K562 (cell line): ENCODE results near the gene RNU11.
"Not testable (repeated sequence)": the region's sequence is repeated elsewhere in the genome, so short reads cannot be mapped to it uniquely, and the experiment has no call there.

ENCODE experiments used
- CTCF ChIP-seq, 3 experiments: IDR thresholded peaks in 2 of 3; conservative IDR thresholded peaks in 1 of 3; 2 replicates each; pipeline ENCODE4 v1.5.1; 2011 to 2012; ENCODE audit warnings: low read length in 3 of 3, mild to moderate bottlenecking in 3 of 3, control low read depth in 2 of 3, improper control_type of control experiment in 1 of 3, inconsistent platforms in 1 of 3, low read depth in 1 of 3, mixed read lengths in 1 of 3, moderate library complexity in 1 of 3; ENCODE audit not compliant: insufficient read depth in 2 of 3
- FOXM1 ChIP-seq, 2 experiments: fragments of 450-650 bp in 1 of 2; sonication (generic) in 1 of 2; formaldehyde crosslinking in 1 of 2; IDR thresholded peaks; 2 replicates each; pipeline versions ENCODE4 v1.6.1 to v1.9.0; 2017 to 2022; ENCODE audit warnings: low read depth in 2 of 2, mild to moderate bottlenecking in 2 of 2, missing genetic modification reagents in 1 of 2, moderate library complexity in 1 of 2
- JUN ChIP-seq, 2 experiments: sonication (generic) in 1 of 2; formaldehyde crosslinking in 1 of 2; IDR thresholded peaks; 2 replicates each; pipeline versions ENCODE4 v1.6.1 to v1.8.0; 2012 to 2022; ENCODE audit warnings: borderline replicate concordance in 2 of 2, mild to moderate bottlenecking in 2 of 2, improper control_type of control experiment in 1 of 2, low read depth in 1 of 2, low read length in 1 of 2, missing genetic modification reagents in 1 of 2
- JUNB ChIP-seq: fragments of 450-650 bp; formaldehyde crosslinking; conservative IDR thresholded peaks from 2 replicates; pipeline ENCODE4 v1.4.0; 2020; ENCODE audit warnings: mild to moderate bottlenecking
- MAFK ChIP-seq: IDR thresholded peaks from 2 replicates; pipeline ENCODE4 v1.6.1; 2011; ENCODE audit warnings: low read length, improper control_type of control experiment
- MYNN ChIP-seq, 2 experiments: sonication (generic); formaldehyde crosslinking in 1 of 2; IDR thresholded peaks; 2 replicates each; pipeline versions ENCODE4 v1.5.0 to v1.6.1; 2016 to 2020; ENCODE audit warnings: antibody characterized with exemption in 1 of 2, missing genetic modification reagents in 1 of 2
- SP2 ChIP-seq: IDR thresholded peaks from 2 replicates; pipeline ENCODE4 v1.6.1; 2011; ENCODE audit warnings: mild to moderate bottlenecking, low read depth, low read length, moderate library complexity; ENCODE audit not compliant: poor library complexity, severe bottlenecking; ENCODE audit errors: extremely low read depth
- YY1 ChIP-seq, 3 experiments: IDR thresholded peaks; 2 replicates each; pipeline ENCODE4 v1.6.1; 2011; ENCODE audit warnings: low read length in 2 of 3, mild to moderate bottlenecking in 2 of 3, moderate library complexity in 2 of 3, borderline replicate concordance in 1 of 3, control low read depth in 1 of 3, low read depth in 1 of 3; ENCODE audit not compliant: insufficient read depth in 3 of 3, insufficient replicate concordance in 2 of 3, control insufficient read depth in 1 of 3, insufficient read length in 1 of 3; ENCODE audit errors: extremely low read depth in 1 of 3
- ZFX ChIP-seq: sonication (generic); formaldehyde crosslinking; IDR thresholded peaks from 2 replicates; pipeline ENCODE4 v1.8.0; 2022; ENCODE audit warnings: mild to moderate bottlenecking, missing genetic modification reagents, moderate library complexity
- ZNF12 ChIP-seq: sonication (generic); formaldehyde crosslinking; IDR thresholded peaks from 2 replicates; pipeline ENCODE4 v1.4.0; 2020; ENCODE audit warnings: mild to moderate bottlenecking, missing genetic modification reagents

GRCh38 chr1:28655448-28656311, 7.3 kb downstream of the RNU11 start:
- not testable (repeated sequence) for TF ChIP-seq ZFX (CRISPR knock-in tag); CTCF (IDR thresholded peaks at IDR 0.05 in 2 of 3, conservative IDR thresholded peaks at IDR 0.05 in 1 of 3; ENCODE audit: insufficient read depth in 2 of 3, low read depth in 1 of 3, low read length in 3 of 3); JUN (IDR thresholded peaks at IDR 0.05; ENCODE audit: borderline replicate concordance, low read depth, low read length); JUN (CRISPR knock-in tag; IDR thresholded peaks at IDR 0.05; ENCODE audit: borderline replicate concordance); JUNB (CRISPR knock-in tag); SP2; YY1 (IDR thresholded peaks at IDR 0.05; ENCODE audit: borderline replicate concordance in 1 of 3, control insufficient read depth in 1 of 3, extremely low read depth in 1 of 3, insufficient read depth in 3 of 3, insufficient read length in 1 of 3, insufficient replicate concordance in 2 of 3, low read depth in 1 of 3, low read length in 2 of 3); FOXM1 (IDR thresholded peaks at IDR 0.05; ENCODE audit: low read depth); FOXM1 (CRISPR knock-in tag; IDR thresholded peaks at IDR 0.05; ENCODE audit: low read depth); MYNN (IDR thresholded peaks at IDR 0.05); MYNN (CRISPR knock-in tag; IDR thresholded peaks at IDR 0.05); MAFK; ZNF12 (CRISPR knock-in tag)
